Parathyroid adenoma (tissue), 2 donors: ENCODE results near the gene FILIP1.

Source experiments
- H2AFZ ChIP-seq: fragments of 300-600 bp; sonication (generic); one replicate; pipeline ENCODE4 v1.7.0; 2017; ENCODE audit warnings: antibody characterized with exemption, mild to moderate bottlenecking
- H3K27ac ChIP-seq: fragments of 300-600 bp; sonication (generic); one replicate; pipeline ENCODE4 v1.7.0; 2017
- H3K27me3 ChIP-seq: fragments of 300-600 bp; sonication (generic); one replicate; pipeline ENCODE4 v1.7.0; 2017; ENCODE audit warnings: low read length; ENCODE audit not compliant: control insufficient read depth, insufficient read depth
- H3K36me3 ChIP-seq: fragments of 300-600 bp; sonication (generic); one replicate; pipeline ENCODE4 v1.7.0; 2017; ENCODE audit warnings: low read length; ENCODE audit not compliant: control insufficient read depth, insufficient read depth
- H3K4me1 ChIP-seq: fragments of 300-600 bp; sonication (generic); one replicate; pipeline ENCODE4 v1.7.0; 2017; ENCODE audit warnings: control low read depth
- H3K4me2 ChIP-seq: fragments of 300-600 bp; sonication (generic); one replicate; pipeline ENCODE4 v1.7.0; 2017; ENCODE audit warnings: low read length
- H3K4me3 ChIP-seq: fragments of 300-600 bp; sonication (generic); one replicate; pipeline ENCODE4 v1.7.0; 2017; ENCODE audit warnings: low read depth, low read length
- H3K79me2 ChIP-seq: fragments of 300-600 bp; sonication (generic); one replicate; pipeline ENCODE4 v1.7.0; 2017; ENCODE audit warnings: control low read depth
- H3K9ac ChIP-seq: fragments of 300-600 bp; sonication (generic); one replicate; pipeline ENCODE4 v1.7.0; 2017; ENCODE audit warnings: mild to moderate bottlenecking
- H3K9me3 ChIP-seq: fragments of 300-600 bp; sonication (generic); one replicate; pipeline ENCODE4 v1.7.0; 2017; ENCODE audit warnings: low read length; ENCODE audit not compliant: control insufficient read depth
- TF ChIP-seq, protein P1 (sequence below): fragments of 300-600 bp; sonication (generic); IDR thresholded peaks from one replicate; pipeline ENCODE4 v1.7.0; 2017; ENCODE audit warnings: antibody characterized with exemption, mild to moderate bottlenecking
- donor health status: primary hyperparathyroidism.

Gene FILIP1

DNA sequence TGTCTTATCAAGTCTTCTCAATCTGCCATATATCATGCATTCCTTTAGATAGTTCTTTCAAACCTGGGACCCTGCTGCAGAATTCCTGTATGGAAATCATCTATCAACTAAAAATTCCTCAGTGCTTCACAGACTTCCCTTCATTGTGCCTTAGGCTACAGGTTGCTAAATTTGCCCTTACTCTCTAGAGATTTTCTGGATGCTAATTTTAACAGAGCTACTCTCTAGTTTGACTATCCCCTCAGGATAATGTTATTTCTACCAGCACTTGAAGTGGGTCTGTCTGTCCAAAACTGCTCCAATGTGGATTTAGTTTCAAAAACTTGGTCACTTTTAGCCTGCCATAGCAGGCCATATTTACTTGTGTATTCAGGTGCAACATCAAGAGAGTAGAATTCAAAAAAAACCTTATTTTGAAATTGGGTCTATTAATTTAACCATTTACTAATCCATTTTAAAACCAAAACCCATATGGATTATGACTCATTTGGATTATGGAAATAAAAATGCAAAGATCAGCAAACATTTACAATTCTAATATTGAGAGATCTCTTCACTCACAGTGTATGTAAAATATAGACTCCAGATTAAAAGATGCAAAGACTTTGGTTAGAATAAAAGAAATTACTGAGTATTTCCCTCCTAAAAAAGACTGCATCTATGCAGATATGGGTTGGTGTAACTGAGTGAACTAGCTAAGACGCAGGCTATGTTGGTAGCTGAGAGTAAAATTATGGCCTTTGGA, 236.1 kb downstream of the FILIP1 start:
- Histone ChIP-seq H3K4me2 (no peak overlapping the region), H3K27ac (no peak overlapping the region), H3K4me1 (no peaks in the 10 kb centered on the region), H2AFZ (no peak overlapping the region), H3K9ac (no peak overlapping the region), H3K27me3 (no peaks in the 10 kb centered on the region), H3K79me2 (peaks cover 2% of the 10 kb centered on the region), H3K9me3 (no peaks in the 10 kb centered on the region), H3K36me3 (no peaks in the 10 kb centered on the region), H3K4me3 (no peak overlapping the region)
- TF ChIP-seq, protein P1, sequence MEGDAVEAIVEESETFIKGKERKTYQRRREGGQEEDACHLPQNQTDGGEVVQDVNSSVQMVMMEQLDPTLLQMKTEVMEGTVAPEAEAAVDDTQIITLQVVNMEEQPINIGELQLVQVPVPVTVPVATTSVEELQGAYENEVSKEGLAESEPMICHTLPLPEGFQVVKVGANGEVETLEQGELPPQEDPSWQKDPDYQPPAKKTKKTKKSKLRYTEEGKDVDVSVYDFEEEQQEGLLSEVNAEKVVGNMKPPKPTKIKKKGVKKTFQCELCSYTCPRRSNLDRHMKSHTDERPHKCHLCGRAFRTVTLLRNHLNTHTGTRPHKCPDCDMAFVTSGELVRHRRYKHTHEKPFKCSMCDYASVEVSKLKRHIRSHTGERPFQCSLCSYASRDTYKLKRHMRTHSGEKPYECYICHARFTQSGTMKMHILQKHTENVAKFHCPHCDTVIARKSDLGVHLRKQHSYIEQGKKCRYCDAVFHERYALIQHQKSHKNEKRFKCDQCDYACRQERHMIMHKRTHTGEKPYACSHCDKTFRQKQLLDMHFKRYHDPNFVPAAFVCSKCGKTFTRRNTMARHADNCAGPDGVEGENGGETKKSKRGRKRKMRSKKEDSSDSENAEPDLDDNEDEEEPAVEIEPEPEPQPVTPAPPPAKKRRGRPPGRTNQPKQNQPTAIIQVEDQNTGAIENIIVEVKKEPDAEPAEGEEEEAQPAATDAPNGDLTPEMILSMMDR: no peak

DNA sequence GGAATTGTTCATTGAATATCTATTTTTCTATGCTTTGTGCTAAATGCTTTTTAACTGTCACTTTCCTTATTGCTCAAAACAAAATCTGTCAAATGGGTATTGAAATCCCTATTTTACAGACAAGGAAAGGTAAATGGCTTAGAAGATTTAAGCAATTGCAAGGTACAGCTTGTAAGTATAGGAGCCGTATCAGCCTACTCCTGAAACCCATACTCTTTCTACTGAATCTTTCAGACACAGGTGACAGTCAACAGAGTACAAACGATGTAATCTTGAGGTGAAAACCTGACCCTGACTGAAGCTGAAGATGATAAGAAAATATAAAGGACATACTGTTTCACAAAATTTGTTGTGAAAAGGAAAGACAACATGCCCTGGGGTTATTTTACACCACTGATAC, 243.0 kb downstream of the FILIP1 start:
- Histone ChIP-seq H3K9ac (no peak overlapping the region), H3K9me3 (no peaks in the 10 kb centered on the region), H3K27me3 (no peaks in the 10 kb centered on the region), H3K27ac (no peak overlapping the region), H3K4me3 (no peak overlapping the region), H3K36me3 (no peaks in the 10 kb centered on the region), H2AFZ (no peak overlapping the region), H3K4me2 (no peak overlapping the region), H3K4me1 (no peaks in the 10 kb centered on the region), H3K79me2 (no peaks in the 10 kb centered on the region)
- TF ChIP-seq, protein P1: no peak

DNA sequence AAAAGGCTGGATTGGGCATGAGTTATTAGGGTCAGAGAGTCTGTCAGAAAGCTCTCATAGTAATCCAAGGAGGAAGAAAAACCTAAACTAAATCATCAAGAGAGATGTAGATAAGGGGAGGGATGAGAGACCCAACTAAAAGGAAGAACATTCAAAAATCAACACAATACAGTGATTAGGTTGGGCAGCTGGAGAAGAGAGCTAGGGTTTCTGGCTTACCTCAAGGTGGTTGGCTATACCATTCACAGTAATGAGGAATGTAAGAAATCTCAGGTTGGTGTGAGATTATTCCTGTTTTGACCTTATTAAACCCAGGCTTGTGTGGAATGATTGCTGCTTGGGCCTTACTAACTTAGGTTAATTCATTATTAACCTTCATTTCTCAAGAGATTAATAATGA, 243.8 kb downstream of the FILIP1 start:
- no peaks in the 10 kb centered on the region for H3K79me2 ChIP-seq
- H3K27ac ChIP-seq: no peak overlapping the region
- H3K9ac ChIP-seq: no peak overlapping the region
- no peaks in the 10 kb centered on the region for H3K4me1 ChIP-seq
- H3K4me2 ChIP-seq: no peak overlapping the region
- H3K36me3 ChIP-seq: no peaks in the 10 kb centered on the region
- no peaks in the 10 kb centered on the region for H3K9me3 ChIP-seq
- H3K4me3 ChIP-seq: no peak overlapping the region
- H3K27me3 ChIP-seq: no peaks in the 10 kb centered on the region
- TF ChIP-seq, protein P1: no peak
- no peak overlapping the region for H2AFZ ChIP-seq

DNA sequence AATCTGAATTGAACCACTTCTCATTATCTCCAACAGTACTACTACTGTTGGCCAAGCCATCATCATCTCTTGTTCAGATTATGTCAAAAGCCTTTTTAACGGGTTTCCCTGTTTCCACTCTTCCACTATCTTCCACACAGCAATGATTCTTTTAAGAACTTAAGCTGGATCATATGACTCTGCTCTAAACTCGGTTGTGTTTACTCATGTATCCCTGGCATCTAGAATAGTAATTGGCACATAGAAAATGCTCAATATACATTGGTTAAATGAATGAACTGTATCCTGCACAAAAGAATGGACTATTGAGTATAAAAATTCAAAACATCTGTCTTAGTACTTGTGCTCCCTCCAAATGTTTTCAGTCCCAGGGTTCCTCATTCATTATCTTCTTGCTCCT, 247.2 kb downstream of the FILIP1 start:
- H3K4me3 ChIP-seq: no peak overlapping the region
- peaks cover 8% of the 10 kb centered on the region for H3K79me2 ChIP-seq
- no peak overlapping the region for H3K4me2 ChIP-seq
- H3K36me3 ChIP-seq: no peaks in the 10 kb centered on the region
- H3K27ac ChIP-seq: no peak overlapping the region
- H3K4me1 ChIP-seq: peaks cover 3% of the 10 kb centered on the region
- no peaks in the 10 kb centered on the region for H3K9me3 ChIP-seq
- no peak overlapping the region for H2AFZ ChIP-seq
- no peaks in the 10 kb centered on the region for H3K27me3 ChIP-seq
- H3K9ac ChIP-seq: no peak overlapping the region
- TF ChIP-seq, protein P1: no peak

DNA sequence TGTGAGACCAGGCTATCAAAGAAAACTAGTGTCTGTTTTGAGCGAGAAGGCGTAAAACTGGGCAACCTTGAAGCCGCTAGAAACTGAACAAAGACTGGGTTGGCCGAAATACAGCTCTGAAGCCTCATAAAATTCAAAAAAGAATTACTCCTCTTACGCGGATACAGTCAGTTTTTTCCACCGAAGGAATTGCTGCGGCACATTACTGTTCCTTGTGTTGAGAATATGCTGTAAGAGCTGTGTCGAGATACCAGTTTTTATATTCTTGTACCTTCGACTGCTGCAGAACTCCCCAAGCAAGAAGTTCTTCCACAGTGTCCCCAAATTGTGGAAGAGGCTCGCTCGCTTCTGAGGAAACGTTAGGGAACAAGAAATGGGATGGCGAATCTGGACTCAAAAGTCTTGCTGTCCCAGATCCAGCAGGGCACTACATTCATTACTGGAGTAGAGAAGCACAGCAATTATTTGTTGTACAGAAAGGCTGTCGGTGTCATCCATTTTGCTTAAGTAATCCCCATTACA, 249.5 kb downstream of the FILIP1 start:
- Histone ChIP-seq H3K4me2 (peak overlapping the region; percentile 79), H3K79me2 (peaks cover 8% of the 10 kb centered on the region), H3K36me3 (no peaks in the 10 kb centered on the region), H3K9ac (no peak overlapping the region), H3K4me1 (peaks cover 3% of the 10 kb centered on the region), H3K9me3 (no peaks in the 10 kb centered on the region), H2AFZ (peak overlapping the region; percentile 93), H3K27me3 (no peaks in the 10 kb centered on the region), H3K27ac (peak overlapping the region; percentile 88), H3K4me3 (peak overlapping the region; percentile 73)
- TF ChIP-seq, protein P1: no peak
